Fibroblast of pulmonary artery (primary cell): ENCODE data around the gene CFAP74.
"Not testable (repeated sequence)": the region's sequence is repeated elsewhere in the genome, so short reads cannot be mapped to it uniquely, and the experiment has no call there.

ENCODE experiments used
- DNase-seq: peaks from one replicate; pipeline ENCODE4 v3.0.0-alpha.2; 2010; ENCODE audit warnings: low read depth
- H3K4me3 ChIP-seq: replicated peaks from 2 replicates; pipeline ENCODE4 v1.5.1; 2011; ENCODE audit warnings: low read depth, mild to moderate bottlenecking, control low read depth, low read length, moderate library complexity
- TF ChIP-seq, protein P1 (sequence below): IDR thresholded peaks from 2 replicates; pipeline ENCODE4 v1.5.1; 2011; ENCODE audit warnings: mild to moderate bottlenecking, control low read depth, low read length, inconsistent platforms; ENCODE audit errors: missing control alignments

The CFAP74 gene

DNA sequence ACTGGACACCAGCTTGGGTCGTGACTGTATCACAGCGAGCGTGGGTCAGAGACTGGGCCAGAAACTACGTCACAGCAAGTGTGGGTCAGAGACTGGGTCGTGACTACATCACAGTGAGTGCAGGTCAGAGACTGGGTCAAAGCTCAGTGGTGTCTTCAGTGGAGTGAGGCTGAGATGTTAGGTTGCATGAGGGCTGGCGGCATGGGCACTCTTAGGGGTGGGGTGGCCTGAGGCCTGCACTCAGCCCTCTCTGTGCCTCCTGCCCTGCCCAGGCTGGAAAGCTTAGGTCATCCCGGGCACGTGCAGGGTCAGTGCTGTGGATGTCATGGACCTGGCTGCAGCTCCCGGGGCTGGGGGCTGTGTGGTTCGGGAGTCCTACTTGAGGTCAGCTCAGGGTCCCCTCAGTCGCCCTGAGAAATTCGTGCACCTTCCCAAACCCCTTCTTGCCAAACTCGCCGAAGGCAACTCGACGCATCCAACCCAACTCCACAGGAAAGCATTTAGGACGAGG is 19.0 kb downstream of the CFAP74 start:
- H3K4me3 ChIP-seq = no peak overlapping the region
- TF ChIP-seq, protein P1, sequence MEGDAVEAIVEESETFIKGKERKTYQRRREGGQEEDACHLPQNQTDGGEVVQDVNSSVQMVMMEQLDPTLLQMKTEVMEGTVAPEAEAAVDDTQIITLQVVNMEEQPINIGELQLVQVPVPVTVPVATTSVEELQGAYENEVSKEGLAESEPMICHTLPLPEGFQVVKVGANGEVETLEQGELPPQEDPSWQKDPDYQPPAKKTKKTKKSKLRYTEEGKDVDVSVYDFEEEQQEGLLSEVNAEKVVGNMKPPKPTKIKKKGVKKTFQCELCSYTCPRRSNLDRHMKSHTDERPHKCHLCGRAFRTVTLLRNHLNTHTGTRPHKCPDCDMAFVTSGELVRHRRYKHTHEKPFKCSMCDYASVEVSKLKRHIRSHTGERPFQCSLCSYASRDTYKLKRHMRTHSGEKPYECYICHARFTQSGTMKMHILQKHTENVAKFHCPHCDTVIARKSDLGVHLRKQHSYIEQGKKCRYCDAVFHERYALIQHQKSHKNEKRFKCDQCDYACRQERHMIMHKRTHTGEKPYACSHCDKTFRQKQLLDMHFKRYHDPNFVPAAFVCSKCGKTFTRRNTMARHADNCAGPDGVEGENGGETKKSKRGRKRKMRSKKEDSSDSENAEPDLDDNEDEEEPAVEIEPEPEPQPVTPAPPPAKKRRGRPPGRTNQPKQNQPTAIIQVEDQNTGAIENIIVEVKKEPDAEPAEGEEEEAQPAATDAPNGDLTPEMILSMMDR = no peak
- DNase-seq = no peak

GRCh38 chr1:1982379-1983232 is 21.0 kb downstream of the CFAP74 start:
- no peak overlapping the region for H3K4me3 ChIP-seq
- TF ChIP-seq, protein P1 = no peak
- no peak for DNase-seq

DNA sequence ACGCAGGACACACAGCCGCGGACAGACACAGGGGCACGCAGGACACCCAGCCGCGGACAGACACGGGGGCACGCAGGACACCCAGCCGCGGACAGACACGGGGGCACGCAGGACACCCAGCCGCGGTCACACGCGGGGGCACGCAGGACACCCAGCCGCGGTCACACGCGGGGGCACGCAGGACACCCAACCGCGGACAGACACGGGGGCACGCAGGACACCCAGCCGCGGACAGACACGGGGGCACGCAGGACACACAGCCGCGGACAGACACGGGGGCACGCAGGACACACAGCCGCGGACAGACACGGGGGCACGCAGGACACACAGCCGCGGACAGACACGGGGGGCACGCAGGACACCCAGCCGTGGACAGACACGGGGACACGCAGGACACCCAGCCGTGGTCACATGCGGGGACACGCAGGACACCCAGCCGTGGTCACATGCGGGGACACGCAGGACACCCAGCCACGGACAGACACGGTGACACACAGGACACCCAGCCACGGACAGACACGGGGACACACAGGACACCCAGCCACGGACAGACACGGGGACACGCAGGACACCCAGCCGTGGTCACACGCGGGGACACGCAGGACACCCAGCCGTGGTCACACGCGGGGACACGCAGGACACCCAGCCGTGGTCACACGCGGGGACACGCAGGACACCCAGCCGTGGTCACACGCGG is 21.8 kb downstream of the CFAP74 start:
- not testable (repeated sequence) for DNase-seq

DNA sequence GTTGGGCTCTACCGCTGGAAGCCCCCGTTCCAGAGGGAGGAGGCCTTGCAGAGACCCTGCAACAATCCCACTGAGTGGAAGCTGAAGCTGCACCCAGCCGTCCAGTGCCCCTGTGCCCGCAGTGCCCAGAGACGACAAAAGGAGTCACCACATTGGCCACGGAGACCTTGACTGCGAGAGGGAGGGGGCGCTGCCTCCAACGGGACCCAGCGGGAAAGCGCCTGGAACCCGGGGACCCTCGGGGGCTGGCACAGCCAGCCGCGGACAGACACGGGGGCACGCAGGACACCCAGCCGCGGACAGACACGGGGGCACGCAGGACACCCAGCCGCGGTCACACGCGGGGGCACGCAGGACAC is 22.5 kb downstream of the CFAP74 start:
- H3K4me3 ChIP-seq = no peak overlapping the region
- TF ChIP-seq, protein P1 = no peak
- no peak for DNase-seq

More for the DNA sequence above, 21.8 kb downstream of the CFAP74 start:
- not testable (repeated sequence) for H3K4me3 ChIP-seq

DNA sequence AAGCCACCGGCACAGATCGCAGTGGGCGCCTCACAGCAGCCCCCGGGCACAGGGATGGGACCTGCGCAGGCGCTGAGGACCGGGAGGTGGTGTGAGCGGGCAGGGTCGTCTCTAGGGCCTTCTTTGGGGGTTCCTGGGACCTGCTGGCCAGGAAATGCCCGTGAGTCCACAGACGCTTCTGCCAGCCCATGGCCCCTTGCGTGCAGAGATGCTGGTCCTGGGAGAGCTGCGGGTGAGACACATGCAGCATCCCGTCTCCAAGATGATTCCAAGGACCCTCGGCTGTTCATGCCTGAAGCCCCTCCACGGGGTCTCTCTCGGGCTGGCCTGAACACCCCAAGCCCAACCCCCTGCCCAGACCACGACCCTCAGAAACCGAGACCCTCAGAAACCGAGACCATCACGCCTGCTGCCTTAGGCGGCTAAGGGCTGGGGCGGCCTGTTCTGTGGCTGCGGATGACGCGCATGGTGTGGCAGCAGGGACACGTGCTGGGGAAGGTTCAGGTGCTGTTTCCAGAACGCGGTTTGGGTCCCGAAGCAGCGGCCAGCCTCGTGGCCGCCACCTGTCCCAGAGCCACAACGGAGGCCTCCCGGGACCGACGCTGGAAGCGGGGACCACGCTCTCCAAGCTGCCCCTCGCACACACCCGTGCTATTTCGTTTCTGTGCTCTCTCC is 23.0 kb downstream of the CFAP74 start:
- TF ChIP-seq, protein P1 = no peak
- no peak for DNase-seq
- no peak overlapping the region for H3K4me3 ChIP-seq

- no peak overlapping the region for H3K4me3 ChIP-seq
- no peak for DNase-seq
- TF ChIP-seq, protein P1 = no peak
Observed at GRCh38 chr1:1979482-1980165, 24.0 kb downstream of the CFAP74 start.

DNA sequence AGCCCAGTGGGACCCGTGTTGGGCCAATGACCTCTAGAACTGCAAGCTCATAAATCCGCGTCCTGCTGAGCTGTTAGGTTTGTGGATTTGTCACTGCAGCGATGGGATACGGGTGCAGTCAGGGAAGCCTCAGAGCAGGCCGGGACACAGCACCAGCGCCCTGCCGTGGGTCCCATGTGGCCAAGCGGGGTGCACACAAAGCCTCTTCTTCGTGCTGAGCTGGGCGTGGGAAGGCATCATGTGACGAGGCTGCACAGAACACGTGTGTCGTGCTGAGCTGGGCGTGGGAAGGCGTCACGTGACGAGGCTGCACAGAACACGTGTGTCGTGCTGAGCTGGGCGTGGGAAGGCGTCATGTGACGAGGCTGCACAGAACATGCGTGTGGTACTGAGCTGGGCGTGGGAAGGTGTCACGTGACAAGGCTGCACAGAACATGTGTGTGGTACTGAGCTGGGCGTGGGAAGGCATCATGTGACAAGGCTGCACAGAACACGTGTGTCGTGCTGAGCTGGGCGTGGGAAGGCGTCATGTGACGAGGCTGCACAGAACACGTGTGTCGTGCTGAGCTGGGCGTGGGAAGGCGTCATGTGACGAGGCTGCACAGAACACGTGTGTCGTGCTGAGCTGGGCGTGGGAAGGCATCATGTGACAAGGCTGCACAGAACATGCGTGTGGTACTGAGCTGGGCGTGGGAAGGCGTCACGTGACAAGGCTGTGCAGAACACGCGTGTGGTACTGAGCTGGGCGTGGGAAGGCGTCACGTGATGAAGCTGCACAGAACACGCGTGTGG is 24.7 kb downstream of the CFAP74 start:
- not testable (repeated sequence) for DNase-seq, H3K4me3 ChIP-seq
